B cell (primary cell): ENCODE measurements around the gene BCL2. TPM values are rescaled to one million over a fixed set of nuclear protein-coding genes. Genes with fewer than 3 reads are reported as not detected.

Experiments used
- ATAC-seq: fragments of 200-7000 bp; cut with Tn5 transposase; one replicate; pipeline ENCODE4 v1.10.0; 2021; ENCODE audit warnings: low read depth, mild to moderate bottlenecking, moderate number of reproducible peaks, moderate library complexity
- CTCF ChIA-PET: fragments of 350-600 bp; sonication (Branson Sonifier 250); formaldehyde crosslinking; loops from one replicate; lab custom pipeline; 2021; ENCODE audit warnings: antibody characterized with exemption, inconsistent platforms; lab: Charles Lee
- POLR2A ChIA-PET: fragments of 350-600 bp; sonication (Branson Sonifier 250); formaldehyde crosslinking; loops from one replicate; lab custom pipeline; 2021; ENCODE audit warnings: antibody characterized with exemption; lab: Charles Lee
- DNase-seq: peaks from one replicate; pipeline ENCODE4 v3.0.0; 2013
- H2AFZ ChIP-seq: 2 replicates; pipeline ENCODE4 v1.6.1; 2012; ENCODE audit warnings: mild to moderate bottlenecking, low read depth, low read length; ENCODE audit not compliant: insufficient read depth, poor library complexity, severe bottlenecking
- H3K27ac ChIP-seq, 2 donors: 1 replicate in 1 of 2; 2 replicates in 1 of 2; pipeline ENCODE4 v1.5.1; 2012 to 2013; ENCODE audit warnings: low read length in 2 of 2, mild to moderate bottlenecking in 2 of 2, moderate library complexity in 1 of 2
- H3K27me3 ChIP-seq, 4 experiments: fragments of 200-600 bp in 1 of 4; sonication (generic) in 1 of 4; replicated peaks in 1 of 4; 1 replicate in 2 of 4; 2 replicates in 2 of 4; pipeline versions ENCODE4 v1.6.1 to v1.7.0; 2013 to 2016; ENCODE audit warnings: low read length in 3 of 4, mild to moderate bottlenecking in 2 of 4, mixed read lengths in 1 of 4, moderate library complexity in 1 of 4; ENCODE audit not compliant: insufficient read depth in 4 of 4, control insufficient read depth in 3 of 4; ENCODE audit errors: control extremely low read depth in 1 of 4
- H3K36me3 ChIP-seq, 2 experiments: replicated peaks in 1 of 2; 1 replicate in 1 of 2; 2 replicates in 1 of 2; pipeline versions ENCODE4 v1.6.1 to v1.7.1; 2013; ENCODE audit warnings: low read length in 1 of 2; ENCODE audit not compliant: insufficient read depth in 2 of 2, control insufficient read depth in 1 of 2; ENCODE audit errors: control extremely low read depth in 1 of 2, extremely low read depth in 1 of 2
- H3K4me1 ChIP-seq, 2 donors: fragments of 200-600 bp in 1 of 2; sonication (generic) in 1 of 2; 1 replicate in 1 of 2; 2 replicates in 1 of 2; pipeline versions ENCODE4 v1.5.1 to v1.6.1; 2013 to 2017; ENCODE audit warnings: low read length in 2 of 2; ENCODE audit not compliant: control insufficient read depth in 2 of 2, insufficient read depth in 2 of 2
- H3K4me2 ChIP-seq: replicated peaks from 2 replicates; pipeline ENCODE3; 2012; ENCODE audit warnings: mild to moderate bottlenecking, low read depth, low read length; ENCODE audit not compliant: poor library complexity, severe bottlenecking
- H3K4me3 ChIP-seq, 5 experiments: fragments of 200-600 bp in 1 of 5; sonication (generic) in 1 of 5; 1 replicate in 3 of 5; 2 replicates in 2 of 5; pipeline versions ENCODE4 v1.5.1 to v1.7.0; 2011 to 2016; ENCODE audit warnings: low read length in 4 of 5, mild to moderate bottlenecking in 4 of 5, low read depth in 2 of 5, control low read depth in 1 of 5, moderate library complexity in 1 of 5; ENCODE audit not compliant: insufficient read depth in 1 of 5; ENCODE audit errors: control extremely low read depth in 1 of 5, extremely low read depth in 1 of 5
- H3K79me2 ChIP-seq: fragments of 200-600 bp; sonication (generic); one replicate; pipeline ENCODE4 v1.6.0; 2016; ENCODE audit warnings: low read length; ENCODE audit not compliant: control insufficient read depth, insufficient read depth
- H3K9ac ChIP-seq: fragments of 200-600 bp; sonication (generic); 2 replicates; pipeline ENCODE4 v1.6.1; 2017; ENCODE audit warnings: mild to moderate bottlenecking, low read length, moderate library complexity
- H3K9me3 ChIP-seq, 3 donors: one replicate each; pipeline versions ENCODE4 v1.6.1 to v1.7.1; 2013; ENCODE audit warnings: low read length in 2 of 3; ENCODE audit not compliant: control insufficient read depth in 2 of 3, insufficient read depth in 1 of 3; ENCODE audit errors: control extremely low read depth in 1 of 3
- H4K20me1 ChIP-seq: 2 replicates; pipeline ENCODE4 v1.6.0; 2012; ENCODE audit warnings: mild to moderate bottlenecking, low read length; ENCODE audit not compliant: insufficient read depth, control insufficient read depth, poor library complexity, severe bottlenecking
- H3K27ac Mint-ChIP-seq: one replicate; pipeline ENCODE4 v1.8.0; 2021; ENCODE audit warnings: mixed read lengths
- H3K27me3 Mint-ChIP-seq: one replicate; pipeline ENCODE4 v1.8.0; 2021; ENCODE audit warnings: mixed read lengths
- H3K4me1 Mint-ChIP-seq: one replicate; pipeline ENCODE4 v1.8.0; 2021; ENCODE audit warnings: mixed read lengths
- H3K4me3 Mint-ChIP-seq: one replicate; pipeline ENCODE4 v1.8.0; 2021; ENCODE audit warnings: mixed read lengths
- H3K9me3 Mint-ChIP-seq: one replicate; pipeline ENCODE4 v1.8.0; 2022; ENCODE audit warnings: mixed read lengths; ENCODE audit not compliant: insufficient read depth
- EZH2 ChIP-seq: IDR thresholded peaks from 2 replicates; pipeline ENCODE4 v1.6.1; 2012; ENCODE audit warnings: borderline replicate concordance, low read depth, mild to moderate bottlenecking, moderate library complexity, low read length; ENCODE audit not compliant: insufficient read depth, poor library complexity, severe bottlenecking
- WGBS: methylation state at CpG from one replicate; pipeline ENCODE4 v1.1.5; 2013; ENCODE audit warnings: missing lambda C conversion rate; ENCODE audit not compliant: insufficient coverage; 5-methylcytosine and 5-hydroxymethylcytosine counted together
- intact Hi-C: fragments of 100-400 bp; cut with micrococcal nuclease; formaldehyde crosslinking; loops from one replicate; pipeline ENCODE4 v1.10.0; 2022
- polyA plus RNA-seq: library from polyadenylated mRNA; depleted of rRNA; stranded (reverse); fragments of >200 nt; gene quantifications from 2 replicates; pipeline ENCODE4 v1.2.3, GENCODE V29; 2012
- total RNA-seq, 2 donors: library from RNA; stranded (reverse); fragments of 120-200 nt in 1 of 2; gene quantifications; 1 replicate in 1 of 2; 2 replicates in 1 of 2; pipeline versions ENCODE4 v1.2.3 to v1.2.4, GENCODE V29; 2013 to 2022
- TF ChIP-seq, protein P1 (sequence below): fragments of 200-600 bp; IDR thresholded peaks from one replicate; pipeline ENCODE4 v1.8.0; 2022; ENCODE audit warnings: antibody characterized with exemption, mild to moderate bottlenecking

Gene BCL2
- total and polyA plus RNA-seq, 2 donors (not counting 1 experiment from before 2014, with no cell fraction given), result 27.6 to 144 TPM

DNA sequence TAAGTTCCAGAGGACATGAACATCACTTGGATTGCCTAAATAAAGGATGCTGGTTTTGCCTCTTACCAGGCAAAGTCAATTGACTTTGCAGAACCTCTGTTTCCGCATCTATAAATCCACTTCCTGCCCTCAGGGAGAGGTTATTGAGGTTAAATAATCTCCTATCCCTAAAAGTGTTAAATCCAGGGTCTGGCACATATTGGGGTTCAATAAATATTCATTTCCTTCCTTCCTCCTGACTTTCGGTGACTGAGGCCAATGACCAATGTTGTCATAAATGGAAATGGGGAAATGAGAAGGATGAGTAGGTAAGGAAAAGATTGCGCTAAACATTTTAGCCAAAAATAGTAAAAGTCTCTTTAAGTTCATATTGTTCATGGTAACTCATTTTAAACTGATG, 16.0 kb downstream of the BCL2 start:
- H3K4me3 ChIP-seq, result no peak overlapping the region
- no peaks in the 10 kb centered on the region for H3K9me3 Mint-ChIP-seq
- POLR2A ChIA-PET, result no interaction called here

More for the DNA sequence above, 16.0 kb downstream of the BCL2 start:
- H3K4me1 ChIP-seq, result peaks cover 48 to 51% of the 10 kb centered on the region in 2 donors
- H3K4me1 Mint-ChIP-seq, result peaks cover 88% of the 10 kb centered on the region
- no CpG with 5 or more reads among the region's 3 CpGs for WGBS
- H3K36me3 ChIP-seq, result peaks cover 0 to 23% of the 10 kb centered on the region in 2 experiments
- DNase-seq, result peak; percentile 33
- intact Hi-C loops, result loop anchor here (1.0 kb wide), 1 partner anchor 8 kb away; no protein-coding TSS in a partner anchor
- H3K9ac ChIP-seq, result no peak overlapping the region
- H3K4me2 ChIP-seq, result peak overlapping the region; percentile 43
- peak overlapping the region in 1 of 2 donors; percentile 59 for H3K27ac ChIP-seq
- H3K27me3 Mint-ChIP-seq, result no peaks in the 10 kb centered on the region
- H2AFZ ChIP-seq, result peak overlapping the region; percentile 6
- no peak for ATAC-seq
- peak overlapping the region; percentile 59 for H3K4me3 Mint-ChIP-seq
- CTCF ChIA-PET, result interaction anchor here (3.1 kb wide), 1 partner anchor 14 kb away, joined by 15 read pairs; no protein-coding TSS in a partner anchor
- H3K27me3 ChIP-seq, result no peaks in the 10 kb centered on the region
- H4K20me1 ChIP-seq, result no peaks in the 10 kb centered on the region
- H3K27ac Mint-ChIP-seq, result peak overlapping the region; percentile 70
- H3K9me3 ChIP-seq, result no peaks in the 10 kb centered on the region
- peaks cover 100% of the 10 kb centered on the region for H3K79me2 ChIP-seq
- TF ChIP-seq EZH2, result no peak
- TF ChIP-seq, protein P1, sequence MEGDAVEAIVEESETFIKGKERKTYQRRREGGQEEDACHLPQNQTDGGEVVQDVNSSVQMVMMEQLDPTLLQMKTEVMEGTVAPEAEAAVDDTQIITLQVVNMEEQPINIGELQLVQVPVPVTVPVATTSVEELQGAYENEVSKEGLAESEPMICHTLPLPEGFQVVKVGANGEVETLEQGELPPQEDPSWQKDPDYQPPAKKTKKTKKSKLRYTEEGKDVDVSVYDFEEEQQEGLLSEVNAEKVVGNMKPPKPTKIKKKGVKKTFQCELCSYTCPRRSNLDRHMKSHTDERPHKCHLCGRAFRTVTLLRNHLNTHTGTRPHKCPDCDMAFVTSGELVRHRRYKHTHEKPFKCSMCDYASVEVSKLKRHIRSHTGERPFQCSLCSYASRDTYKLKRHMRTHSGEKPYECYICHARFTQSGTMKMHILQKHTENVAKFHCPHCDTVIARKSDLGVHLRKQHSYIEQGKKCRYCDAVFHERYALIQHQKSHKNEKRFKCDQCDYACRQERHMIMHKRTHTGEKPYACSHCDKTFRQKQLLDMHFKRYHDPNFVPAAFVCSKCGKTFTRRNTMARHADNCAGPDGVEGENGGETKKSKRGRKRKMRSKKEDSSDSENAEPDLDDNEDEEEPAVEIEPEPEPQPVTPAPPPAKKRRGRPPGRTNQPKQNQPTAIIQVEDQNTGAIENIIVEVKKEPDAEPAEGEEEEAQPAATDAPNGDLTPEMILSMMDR, result no peak
